ENCODE data around the gene ACER3. TPM values are rescaled to one million over a fixed set of nuclear protein-coding genes. Genes with fewer than 3 reads are reported as not detected.

Gene ACER3
- total RNA-seq, 1 experiment from 2014 or later = 13.7 TPM

GRCh38 chr11:77039491-77040400 is 179.0 kb downstream of the ACER3 start (continued):
- TF ChIP-seq CTCF (IDR thresholded peaks at IDR 0.05) (peak; percentile 52; the same call in 1 of the 2 replicates), MXD4 (CRISPR knock-in tag; IDR thresholded peaks at IDR 0.05; ENCODE audit: borderline replicate concordance) (no peak), E2F1 (CRISPR knock-in tag; IDR thresholded peaks at IDR 0.05) (peak; percentile 98), NR1H2 (CRISPR knock-in tag; IDR thresholded peaks at IDR 0.05) (peak; percentile 83), ETV6 (CRISPR knock-in tag; IDR thresholded peaks at IDR 0.05) (peak; percentile 91), FOXP4 (CRISPR knock-in tag; IDR thresholded peaks at IDR 0.05) (peak; percentile 93), RORB (CRISPR knock-in tag; IDR thresholded peaks at IDR 0.05) (no peak), E2F4 (CRISPR knock-in tag; IDR thresholded peaks at IDR 0.05; ENCODE audit: borderline replicate concordance, low read depth) (peak; percentile 85), JUN (CRISPR knock-in tag; IDR thresholded peaks at IDR 0.05) (peak; percentile 98; the same call in 1 of the 2 replicates), ZNF281 (CRISPR knock-in tag; IDR thresholded peaks at IDR 0.05) (peak; percentile 94), ZBTB43 (CRISPR knock-in tag; IDR thresholded peaks at IDR 0.05) (no peak; the same call in none of the 2 replicates), SMAD3 (CRISPR knock-in tag; IDR thresholded peaks at IDR 0.05; ENCODE audit: borderline replicate concordance) (peak; percentile 98), IRF1 (CRISPR knock-in tag; IDR thresholded peaks at IDR 0.05) (peak; percentile 97), SP1 (CRISPR knock-in tag; conservative IDR thresholded peaks at IDR 0.05) (no peak; the same call in 1 of the 2 replicates), JAZF1 (CRISPR knock-in tag; IDR thresholded peaks at IDR 0.05) (no peak), NR2C2 (CRISPR knock-in tag; IDR thresholded peaks at IDR 0.05) (peak; percentile 82), ERG (CRISPR knock-in tag; IDR thresholded peaks at IDR 0.05) (no peak), CBFB (CRISPR knock-in tag; IDR thresholded peaks at IDR 0.05; ENCODE audit: low read depth) (no peak), IRF2 (CRISPR knock-in tag; IDR thresholded peaks at IDR 0.05; ENCODE audit: borderline replicate concordance, low read depth) (0 out of 2 replicates have a peak, but pooled peaks have one; percentile 61), ATF1 (CRISPR knock-in tag; IDR thresholded peaks at IDR 0.05) (peak; percentile 96), ZBTB21 (CRISPR knock-in tag; IDR thresholded peaks at IDR 0.05; ENCODE audit: borderline replicate concordance) (peak; percentile 91), NR3C1 (CRISPR knock-in tag; conservative IDR thresholded peaks at IDR 0.05; ENCODE audit: low read depth) (peak; percentile 68; the same call in 1 of the 2 replicates), GTF2I (CRISPR knock-in tag; conservative IDR thresholded peaks at IDR 0.05) (no peak), ESRRA (CRISPR knock-in tag; IDR thresholded peaks at IDR 0.05; ENCODE audit: borderline replicate concordance) (peak; percentile 94), FOXP1 (CRISPR knock-in tag; IDR thresholded peaks at IDR 0.05; ENCODE audit: borderline replicate concordance) (peak; percentile 99)

Data from WTC11 (cell line).